H9 (cell line): ENCODE data around the gene STYK1. TPM values are rescaled to one million over a fixed set of nuclear protein-coding genes. Genes with fewer than 3 reads are reported as not detected.

Source experiments
- DNase-seq: peaks from one replicate; pipeline ENCODE4 v3.0.0-alpha.2; 2017
- H2AFZ ChIP-seq: one replicate; pipeline ENCODE4 v1.6.1; 2013; ENCODE audit warnings: mild to moderate bottlenecking, low read length, control low read depth, moderate library complexity
- H2AK5ac ChIP-seq: 2 replicates; pipeline ENCODE4 v1.6.1; 2013; ENCODE audit warnings: low read length, control low read depth, mixed read lengths; ENCODE audit not compliant: insufficient read length
- H2BK120ac ChIP-seq: one replicate; pipeline ENCODE4 v1.6.1; 2013; ENCODE audit warnings: low read depth, mild to moderate bottlenecking, low read length, control low read depth, inconsistent platforms; ENCODE audit not compliant: poor library complexity, severe bottlenecking
- H2BK12ac ChIP-seq: 2 replicates; pipeline ENCODE4 v1.6.1; 2013; ENCODE audit warnings: low read length, control low read depth, mixed read lengths, low read depth; ENCODE audit not compliant: insufficient read length
- H2BK15ac ChIP-seq: 2 replicates; pipeline ENCODE4 v1.6.1; 2013; ENCODE audit warnings: low read depth, low read length, control low read depth
- H2BK20ac ChIP-seq: one replicate; pipeline ENCODE4 v1.6.1; 2013; ENCODE audit warnings: low read depth, mild to moderate bottlenecking, low read length, control low read depth, inconsistent platforms; ENCODE audit not compliant: poor library complexity, severe bottlenecking
- H2BK5ac ChIP-seq: 2 replicates; pipeline ENCODE4 v1.6.1; 2013; ENCODE audit warnings: low read length, control low read depth, mixed read lengths; ENCODE audit not compliant: insufficient read length
- H3K14ac ChIP-seq: 2 replicates; pipeline ENCODE4 v1.6.1; 2013; ENCODE audit warnings: low read length, control low read depth; ENCODE audit not compliant: insufficient read depth
- H3K18ac ChIP-seq: 2 replicates; pipeline ENCODE4 v1.6.1; 2013; ENCODE audit warnings: low read depth, mild to moderate bottlenecking, mixed read lengths, low read length, control low read depth; ENCODE audit not compliant: insufficient read length
- H3K23ac ChIP-seq: 2 replicates; pipeline ENCODE4 v1.6.1; 2013; ENCODE audit warnings: low read length, control low read depth, mixed read lengths, low read depth; ENCODE audit not compliant: insufficient read length
- H3K23me2 ChIP-seq: 2 replicates; pipeline ENCODE4 v1.6.1; 2013; ENCODE audit warnings: low read depth, mild to moderate bottlenecking, mixed read lengths, low read length, control low read depth; ENCODE audit not compliant: insufficient read length, poor library complexity, severe bottlenecking
- H3K27ac ChIP-seq: 2 replicates; pipeline ENCODE4 v1.5.1; 2013; ENCODE audit warnings: low read length, control low read depth, mixed read lengths, low read depth; ENCODE audit not compliant: insufficient read length
- H3K27me3 ChIP-seq: 2 replicates; pipeline ENCODE4 v1.6.1; 2013; ENCODE audit warnings: low read length, control low read depth, inconsistent platforms; ENCODE audit not compliant: insufficient read depth
- H3K4ac ChIP-seq: 2 replicates; pipeline ENCODE4 v1.6.1; 2013; ENCODE audit warnings: low read depth, mild to moderate bottlenecking, control low read depth, inconsistent platforms, low read length, moderate library complexity
- H3K4me1 ChIP-seq: 2 replicates; pipeline ENCODE4 v1.6.1; 2013; ENCODE audit warnings: low read length, control low read depth, inconsistent platforms; ENCODE audit not compliant: insufficient read depth
- H3K4me2 ChIP-seq: 2 replicates; pipeline ENCODE4 v1.6.1; 2013; ENCODE audit warnings: low read length, control low read depth, mixed read lengths; ENCODE audit not compliant: insufficient read length, insufficient read depth
- H3K56ac ChIP-seq: 2 replicates; pipeline ENCODE4 v1.6.1; 2013; ENCODE audit warnings: low read depth, mild to moderate bottlenecking, mixed read lengths, low read length, control low read depth; ENCODE audit not compliant: insufficient read length
- H3K79me1 ChIP-seq: 2 replicates; pipeline ENCODE4 v1.6.1; 2013; ENCODE audit warnings: low read depth, mild to moderate bottlenecking, moderate library complexity, low read length, control low read depth, inconsistent platforms; ENCODE audit not compliant: insufficient read depth, poor library complexity, severe bottlenecking
- H3K79me2 ChIP-seq: 2 replicates; pipeline ENCODE4 v1.6.1; 2013; ENCODE audit warnings: low read length, control low read depth, inconsistent platforms; ENCODE audit not compliant: insufficient read depth
- H3K9ac ChIP-seq: 2 replicates; pipeline ENCODE4 v1.6.1; 2013; ENCODE audit warnings: low read length, control low read depth, mixed read lengths; ENCODE audit not compliant: insufficient read length; ENCODE audit errors: extremely low read depth
- H3K9me3 ChIP-seq: one replicate; pipeline ENCODE4 v1.6.1; 2013; ENCODE audit warnings: low read depth, low read length, inconsistent platforms; ENCODE audit not compliant: control insufficient read depth
- H3T11ph ChIP-seq: one replicate; pipeline ENCODE4 v1.6.1; 2013; ENCODE audit warnings: mild to moderate bottlenecking, low read length, control low read depth, inconsistent platforms
- H4K20me1 ChIP-seq: one replicate; pipeline ENCODE4 v1.6.1; 2013; ENCODE audit not compliant: control insufficient read depth, insufficient read length, insufficient read depth
- H4K5ac ChIP-seq: 2 replicates; pipeline ENCODE4 v1.6.1; 2013; ENCODE audit warnings: low read depth, mild to moderate bottlenecking, mixed read lengths, low read length, control low read depth; ENCODE audit not compliant: insufficient read length
- H4K8ac ChIP-seq: replicated peaks from 2 replicates; pipeline ENCODE4 v1.6.1; 2013; ENCODE audit warnings: low read length, control low read depth, mixed read lengths, low read depth; ENCODE audit not compliant: insufficient read length
- H4K91ac ChIP-seq: 2 replicates; pipeline ENCODE4 v1.6.1; 2013; ENCODE audit warnings: low read depth, mild to moderate bottlenecking, moderate library complexity, mixed read lengths, low read length, control low read depth; ENCODE audit not compliant: insufficient read length
- H3K27ac Mint-ChIP-seq, 3 experiments: 2 replicates in 2 of 3; 3 replicates in 1 of 3; pipeline ENCODE4 v1.8.0; 2020 to 2021; ENCODE audit warnings: mixed read lengths in 3 of 3, mild to moderate bottlenecking in 1 of 3, moderate library complexity in 1 of 3
- H3K27me3 Mint-ChIP-seq: 2 replicates; pipeline ENCODE4 v1.8.0; 2021; ENCODE audit warnings: low read depth, mild to moderate bottlenecking, moderate library complexity, mixed read lengths
- H3K36me3 Mint-ChIP-seq, 3 experiments: 2 replicates in 2 of 3; 3 replicates in 1 of 3; pipeline ENCODE4 v1.8.0; 2020 to 2021; ENCODE audit warnings: low read depth in 3 of 3, mixed read lengths in 3 of 3; ENCODE audit not compliant: insufficient read depth in 1 of 3
- H3K4me1 Mint-ChIP-seq, 2 experiments: 2 replicates each; pipeline ENCODE4 v1.8.0; 2020; ENCODE audit warnings: mixed read lengths in 2 of 2
- H3K4me3 Mint-ChIP-seq, 2 experiments: 2 replicates in 1 of 2; 3 replicates in 1 of 2; pipeline ENCODE4 v1.8.0; 2020 to 2021; ENCODE audit warnings: mild to moderate bottlenecking in 2 of 2, mixed read lengths in 2 of 2, moderate library complexity in 1 of 2
- H3K9me3 Mint-ChIP-seq, 2 experiments: 2 replicates in 1 of 2; 3 replicates in 1 of 2; pipeline ENCODE4 v1.8.0; 2020; ENCODE audit warnings: mild to moderate bottlenecking in 2 of 2, mixed read lengths in 2 of 2, moderate library complexity in 1 of 2
- WGBS: extraction: QIAGEN DNeasy Blood & Tissue Kit; methylation state at CpG from one replicate; pipeline ENCODE4 v1.1.7; 2013; ENCODE audit warnings: missing lambda C conversion rate, low lambda C conversion rate, mixed read lengths; ENCODE audit not compliant: insufficient read length; ENCODE audit errors: extremely low coverage; 5-methylcytosine and 5-hydroxymethylcytosine counted together
- total RNA-seq: library from RNA; stranded (reverse); gene quantifications from 2 replicates; pipeline ENCODE4 v1.2.1, GENCODE V29; 2021
- TF ChIP-seq, protein P1 (sequence below): fragments of 200-600 bp; sonication (generic); conservative IDR thresholded peaks from 3 replicates; pipeline ENCODE4 v1.8.0; 2021; ENCODE audit warnings: antibody characterized with exemption, mild to moderate bottlenecking

STYK1 gene
- total RNA-seq, 1 experiment from 2014 or later, result 0.37 TPM

- Histone ChIP-seq H3K79me1 (no peaks in the 10 kb centered on the region), H3K18ac (no peak overlapping the region), H3K9ac (no peak overlapping the region), H3K4me2 (no peak overlapping the region), H3K14ac (no peak overlapping the region), H3K79me2 (no peaks in the 10 kb centered on the region), H3K9me3 (no peaks in the 10 kb centered on the region), H2BK5ac (no peak overlapping the region), H2AFZ (no peak overlapping the region), H2BK120ac (no peak overlapping the region), H2BK15ac (no peak overlapping the region), H2BK20ac (no peak overlapping the region), H4K20me1 (no peaks in the 10 kb centered on the region), H3K56ac (no peak overlapping the region), H3K4me1 (no peaks in the 10 kb centered on the region), H2BK12ac (no peak overlapping the region), H2AK5ac (no peak overlapping the region), H4K5ac (no peak overlapping the region), H3K27ac (no peak overlapping the region), H3K23ac (no peak overlapping the region), H4K91ac (no peak overlapping the region), H3K23me2 (no peaks in the 10 kb centered on the region), H3T11ph (no peak overlapping the region), H3K4ac (no peak overlapping the region), H4K8ac (no peak overlapping the region), H3K27me3 (no peaks in the 10 kb centered on the region)
- H3K4me1 Mint-ChIP-seq, result no peaks in the 10 kb centered on the region
- no peak for DNase-seq
- no peak overlapping the region for H3K4me3 Mint-ChIP-seq
- no CpG with 5 or more reads among the region's 10 CpGs for WGBS
- peaks cover 0 to 3% (median 0%) of the 10 kb centered on the region in 3 experiments; a peak in 3 of 7 replicates for H3K36me3 Mint-ChIP-seq
- H3K27ac Mint-ChIP-seq, result no peak overlapping the region
- TF ChIP-seq, protein P1, sequence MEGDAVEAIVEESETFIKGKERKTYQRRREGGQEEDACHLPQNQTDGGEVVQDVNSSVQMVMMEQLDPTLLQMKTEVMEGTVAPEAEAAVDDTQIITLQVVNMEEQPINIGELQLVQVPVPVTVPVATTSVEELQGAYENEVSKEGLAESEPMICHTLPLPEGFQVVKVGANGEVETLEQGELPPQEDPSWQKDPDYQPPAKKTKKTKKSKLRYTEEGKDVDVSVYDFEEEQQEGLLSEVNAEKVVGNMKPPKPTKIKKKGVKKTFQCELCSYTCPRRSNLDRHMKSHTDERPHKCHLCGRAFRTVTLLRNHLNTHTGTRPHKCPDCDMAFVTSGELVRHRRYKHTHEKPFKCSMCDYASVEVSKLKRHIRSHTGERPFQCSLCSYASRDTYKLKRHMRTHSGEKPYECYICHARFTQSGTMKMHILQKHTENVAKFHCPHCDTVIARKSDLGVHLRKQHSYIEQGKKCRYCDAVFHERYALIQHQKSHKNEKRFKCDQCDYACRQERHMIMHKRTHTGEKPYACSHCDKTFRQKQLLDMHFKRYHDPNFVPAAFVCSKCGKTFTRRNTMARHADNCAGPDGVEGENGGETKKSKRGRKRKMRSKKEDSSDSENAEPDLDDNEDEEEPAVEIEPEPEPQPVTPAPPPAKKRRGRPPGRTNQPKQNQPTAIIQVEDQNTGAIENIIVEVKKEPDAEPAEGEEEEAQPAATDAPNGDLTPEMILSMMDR, result no peak
- no peaks in the 10 kb centered on the region for H3K27me3 Mint-ChIP-seq
- H3K9me3 Mint-ChIP-seq, result no peaks in the 10 kb centered on the region; a peak in 1 of 5 replicates
These were observed 53.6 kb downstream of the STYK1 start for GRCh38 chr12:10620078-10620779.
